Measurements from ENCODE around the gene CCDC86. TPM values are rescaled to one million over a fixed set of nuclear protein-coding genes. Genes with fewer than 3 reads are reported as not detected.

CCDC86 gene
- total RNA-seq, 1 donor from 2014 or later = 40.4 TPM

DNA sequence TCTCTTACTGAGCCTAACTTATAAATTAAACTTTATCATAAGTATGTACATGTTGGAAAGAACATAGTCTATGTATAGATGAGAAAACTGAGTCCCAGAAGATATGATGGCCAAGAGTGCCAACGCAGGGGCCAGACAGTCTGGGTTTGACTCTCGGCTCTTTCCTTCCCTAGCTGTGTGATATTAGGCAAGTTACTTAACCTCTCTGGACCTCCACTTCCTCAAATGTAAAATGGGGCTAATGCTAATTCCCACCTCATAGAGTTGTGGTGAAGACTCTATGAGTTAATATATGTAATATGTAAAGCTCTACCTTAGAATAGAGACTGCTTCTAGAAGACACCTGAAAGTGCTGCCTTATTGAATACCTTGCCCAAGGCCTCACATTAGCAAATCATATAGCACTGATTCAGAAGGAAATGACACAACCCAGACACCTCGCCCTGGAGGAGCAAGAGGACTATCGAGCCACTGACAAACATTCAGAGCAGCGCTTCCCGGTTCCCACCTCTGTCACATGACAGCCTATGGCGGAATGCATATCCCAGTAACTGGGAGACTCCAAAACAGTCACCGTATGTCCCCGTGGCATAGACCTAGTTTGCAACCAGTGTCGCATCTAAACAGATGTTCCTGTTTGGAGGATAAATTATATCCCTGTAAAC lies 11.3 kb upstream of the CCDC86 start:
- DNase-seq (ENCODE audit: low spot score) = no peak

- no peak for DNase-seq (ENCODE audit: low spot score)
These were observed 10.8 kb upstream of the CCDC86 start for GRCh38 chr11:60831143-60831500.

DNA sequence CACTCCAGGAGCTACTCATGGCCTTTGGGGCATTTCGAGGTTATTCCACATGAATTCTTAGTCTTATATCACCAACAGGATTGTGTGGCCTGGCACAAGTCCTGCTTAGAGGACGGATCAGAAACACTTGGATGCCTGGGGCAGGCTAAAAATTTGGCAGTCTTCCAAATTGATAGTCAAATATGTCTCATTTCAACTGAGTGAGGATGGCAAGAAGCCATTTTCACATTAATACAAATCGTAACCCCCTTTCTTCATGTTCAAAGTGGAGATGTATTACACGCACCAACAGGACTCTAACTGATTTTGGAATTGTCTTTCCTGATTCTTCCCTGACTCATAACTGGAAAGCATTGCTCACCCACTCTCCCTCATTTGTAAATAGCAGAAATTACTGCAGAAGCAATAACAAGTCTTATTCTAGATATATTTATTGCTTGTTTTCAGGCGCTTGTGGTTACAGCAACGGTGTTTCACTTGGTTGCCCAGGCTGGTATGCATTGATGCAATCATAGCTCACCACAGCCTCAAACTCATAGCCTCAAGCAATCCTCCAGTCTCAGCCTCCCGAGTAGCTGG lies 10.3 kb upstream of the CCDC86 start:
- DNase-seq (ENCODE audit: low spot score) = no peak

DNA sequence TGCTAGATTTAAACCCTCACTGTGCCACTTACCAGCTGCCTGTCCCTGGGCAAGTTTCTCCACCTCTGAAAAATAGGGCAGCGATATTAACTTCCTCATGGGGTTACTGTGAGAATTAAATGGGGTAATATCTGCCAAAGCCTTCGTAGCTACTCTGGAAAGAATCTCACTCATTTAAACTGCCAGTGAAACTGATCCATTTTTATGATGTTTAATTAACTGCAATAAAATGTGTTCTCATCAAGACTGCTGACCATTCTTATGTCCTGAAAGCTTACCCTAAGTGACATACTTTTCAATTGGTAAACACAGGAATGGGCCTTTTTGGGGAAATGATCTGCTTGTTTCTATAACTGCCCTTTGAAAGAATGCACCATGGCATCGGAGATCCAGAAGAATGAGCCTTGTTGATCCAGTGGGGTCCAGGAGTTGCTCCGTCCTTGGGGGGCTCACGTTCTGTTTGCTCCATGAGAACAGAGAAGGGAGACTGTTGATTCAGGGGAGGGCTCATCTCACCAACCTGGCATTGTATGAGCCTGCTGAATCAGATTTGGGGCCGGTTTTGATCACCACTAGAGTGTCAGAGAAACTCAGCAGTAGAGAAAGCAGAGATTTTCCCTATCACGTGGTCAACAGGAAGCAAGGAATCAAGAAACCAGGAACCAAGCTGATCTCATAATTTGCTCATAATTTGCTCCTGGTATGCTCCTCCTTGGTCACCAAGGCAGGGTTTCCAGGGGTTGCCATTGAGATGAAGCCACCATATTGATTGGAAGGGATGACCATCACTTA lies 7.0 kb upstream of the CCDC86 start:
- no peak for DNase-seq (ENCODE audit: low spot score)

GRCh38 chr11:60835534-60835846 lies 6.4 kb upstream of the CCDC86 start:
- DNase-seq (ENCODE audit: low spot score) = no peak

DNA sequence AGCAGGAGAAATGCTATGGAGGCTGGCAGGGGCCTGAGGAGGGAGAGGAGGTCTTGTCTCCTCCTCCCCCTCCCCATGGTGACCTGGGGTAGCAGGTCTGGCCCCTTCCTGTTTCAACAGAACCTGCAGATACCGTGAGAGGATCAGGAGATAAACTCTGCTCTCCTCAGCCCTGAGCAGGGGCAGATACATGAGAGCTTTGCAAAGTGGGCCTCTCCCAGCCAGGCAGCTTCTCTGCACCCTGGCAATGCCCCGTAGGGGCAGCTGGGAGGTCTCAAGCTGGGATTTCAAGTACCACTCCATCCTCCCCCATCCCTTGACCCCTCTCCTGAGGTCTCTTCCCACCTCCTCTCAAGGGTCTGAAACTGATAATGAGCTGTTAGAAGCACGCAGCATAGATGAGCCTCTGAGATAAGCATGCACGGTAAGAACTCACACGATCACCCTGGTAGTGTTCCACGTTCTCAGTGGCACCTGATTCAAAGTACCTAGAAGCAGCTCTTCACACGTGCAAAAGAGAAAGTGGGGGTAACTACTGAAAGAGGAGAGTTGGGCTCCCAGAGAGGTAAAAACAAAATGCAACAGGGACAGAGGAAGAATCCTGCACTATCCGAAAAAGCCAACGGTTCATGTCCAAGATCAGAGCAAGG lies 4.9 kb upstream of the CCDC86 start:
- DNase-seq (ENCODE audit: low spot score) = no peak

- no peak for DNase-seq (ENCODE audit: low spot score)
These were observed 3.8 kb upstream of the CCDC86 start for GRCh38 chr11:60838132-60838531.

DNA sequence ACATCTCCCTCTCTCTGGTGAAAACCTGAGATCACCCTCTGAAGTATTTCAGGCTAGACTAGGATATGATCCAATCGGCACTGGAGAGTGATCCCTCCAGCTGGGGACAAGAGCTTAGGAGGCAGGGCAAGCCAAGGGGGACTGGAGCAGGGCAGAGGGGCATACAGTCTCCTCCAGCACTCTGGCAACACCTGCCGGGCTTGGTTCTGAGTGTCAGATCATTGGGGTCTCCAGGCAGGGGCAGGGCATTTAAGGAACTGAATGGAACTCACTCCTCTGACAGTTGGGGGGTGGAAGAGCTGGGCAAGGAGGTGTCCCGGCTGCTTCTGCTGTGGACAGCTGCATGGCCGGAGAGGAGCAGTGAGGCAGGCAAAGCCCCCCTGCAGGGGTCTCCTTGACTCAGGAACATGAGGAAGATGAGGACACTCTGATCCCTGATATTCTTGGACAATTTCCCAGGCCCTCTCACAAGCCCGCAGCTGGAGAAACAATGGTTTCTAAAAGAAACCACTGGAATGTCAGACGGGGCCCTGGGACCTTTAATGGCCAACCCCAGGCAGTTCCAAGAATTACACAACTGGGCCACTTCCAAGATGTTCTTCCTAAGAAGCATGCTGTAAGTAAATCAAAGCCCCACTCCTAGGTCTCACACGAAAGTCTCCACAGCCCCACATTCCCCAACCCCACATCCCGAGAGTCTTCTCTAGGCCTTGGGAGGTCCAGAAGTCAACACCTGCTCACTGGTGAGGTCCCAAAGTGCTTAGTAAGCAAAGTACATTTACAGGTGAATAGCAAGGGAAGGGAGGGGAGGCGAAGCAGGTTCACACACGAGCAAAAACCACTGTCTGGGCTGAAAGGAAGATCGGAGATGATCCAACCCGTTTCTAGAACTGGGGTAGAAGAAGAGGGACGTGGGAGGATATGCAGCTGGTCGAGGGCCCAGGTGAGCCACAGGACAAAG lies 1.2 kb upstream of the CCDC86 start:
- DNase-seq (ENCODE audit: low spot score) = no peak

DNA sequence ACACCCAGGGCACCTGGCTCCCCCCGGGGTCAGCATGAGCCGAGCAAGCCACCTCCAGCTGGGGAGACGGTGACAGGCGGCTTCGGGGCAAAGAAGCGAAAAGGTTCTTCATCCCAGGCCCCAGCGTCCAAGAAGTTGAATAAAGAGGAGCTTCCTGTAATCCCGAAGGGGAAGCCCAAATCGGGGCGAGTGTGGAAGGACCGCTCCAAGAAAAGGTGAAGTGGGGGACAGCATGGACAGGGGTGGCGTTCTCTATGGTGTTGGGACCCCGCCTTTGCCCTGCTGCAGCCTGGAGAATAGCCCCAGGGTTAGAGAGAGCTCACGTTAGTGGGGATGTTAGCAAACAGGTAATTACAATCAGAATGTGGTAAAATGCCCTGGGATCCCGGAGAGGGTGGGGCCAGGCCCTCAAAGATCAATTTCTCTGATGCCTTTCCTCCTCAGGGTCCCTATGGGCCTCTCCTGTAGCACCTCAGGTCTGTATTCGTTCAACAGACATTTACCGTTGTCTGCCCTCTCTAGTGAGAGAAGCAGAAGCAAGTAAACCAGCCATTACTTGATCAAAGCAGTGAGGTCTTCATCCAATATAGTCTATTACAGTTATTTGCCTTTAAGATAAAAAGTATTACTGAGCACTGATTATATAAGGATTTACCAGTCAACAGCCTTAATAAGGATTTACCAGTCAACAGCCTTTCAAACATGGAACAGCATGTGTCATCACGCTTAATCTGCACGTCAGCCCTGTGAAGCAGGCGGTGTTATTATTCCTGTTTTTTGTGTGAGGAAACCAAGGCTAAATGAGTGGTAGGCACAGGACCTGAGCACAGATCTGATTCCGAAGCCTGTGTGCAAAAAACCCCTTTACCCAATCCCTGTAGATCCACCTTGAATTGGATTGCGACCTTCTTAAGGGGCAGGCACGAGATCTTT lies 1.0 kb downstream of the CCDC86 start:
- DNase-seq (ENCODE audit: low spot score) = no peak

DNA sequence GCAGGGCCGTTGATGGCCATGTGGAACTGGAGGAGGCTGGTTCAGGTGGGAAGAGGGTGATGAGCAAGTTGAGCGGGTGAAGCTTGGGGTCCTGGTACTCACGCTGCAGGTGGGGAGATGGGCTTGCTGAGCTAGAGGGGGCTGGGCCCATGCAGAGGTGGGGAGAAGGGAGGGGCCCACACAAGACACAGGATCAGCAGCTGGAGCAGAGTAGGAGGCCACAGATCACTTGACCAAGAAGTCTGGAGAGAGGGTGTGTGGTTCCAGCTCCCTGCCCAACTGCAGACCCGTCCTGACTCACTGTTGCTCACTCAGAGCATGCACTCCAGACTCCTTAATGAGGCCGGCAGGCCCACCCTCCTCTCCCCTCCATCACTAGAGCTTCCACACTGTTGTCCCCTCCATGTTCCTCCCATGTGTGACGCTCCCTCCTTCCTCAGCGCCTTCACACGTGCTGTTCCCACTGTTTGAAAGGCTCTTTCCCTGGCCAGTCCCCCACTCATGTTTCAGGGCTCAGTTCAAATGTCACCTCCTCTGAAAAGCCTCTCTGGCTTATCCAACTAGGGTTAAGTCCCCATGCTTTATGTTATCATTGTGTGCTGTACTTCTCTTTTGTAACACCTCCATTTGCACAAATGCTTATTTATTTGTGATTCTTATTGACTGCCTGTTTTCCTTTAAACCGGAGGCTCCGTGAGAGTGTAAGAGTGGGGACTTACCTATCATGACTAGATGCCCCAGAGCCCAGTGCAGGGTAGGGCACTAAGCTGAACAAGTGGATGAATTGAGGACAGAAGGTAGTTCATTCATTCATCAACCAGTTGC lies 2.3 kb downstream of the CCDC86 start:
- DNase-seq (ENCODE audit: low spot score) = no peak

DNA sequence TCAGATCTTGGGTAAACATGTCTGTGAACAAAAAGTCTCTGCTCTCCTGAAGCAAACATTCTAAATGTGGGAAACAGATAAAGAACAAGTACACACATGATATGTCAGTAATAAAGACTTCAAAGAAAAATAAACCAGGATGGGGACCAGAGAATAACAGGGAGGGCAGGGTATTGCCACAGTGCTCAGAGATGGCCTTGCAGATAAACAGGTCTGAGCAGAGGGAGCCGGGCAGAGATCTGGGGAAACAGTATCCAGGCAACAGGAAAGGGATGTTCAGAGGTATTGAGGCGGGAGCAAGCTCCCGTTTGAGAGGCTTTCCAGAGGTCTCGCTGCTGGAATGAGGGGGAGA lies 2.9 kb downstream of the CCDC86 start:
- no peak for DNase-seq (ENCODE audit: low spot score)

DNA sequence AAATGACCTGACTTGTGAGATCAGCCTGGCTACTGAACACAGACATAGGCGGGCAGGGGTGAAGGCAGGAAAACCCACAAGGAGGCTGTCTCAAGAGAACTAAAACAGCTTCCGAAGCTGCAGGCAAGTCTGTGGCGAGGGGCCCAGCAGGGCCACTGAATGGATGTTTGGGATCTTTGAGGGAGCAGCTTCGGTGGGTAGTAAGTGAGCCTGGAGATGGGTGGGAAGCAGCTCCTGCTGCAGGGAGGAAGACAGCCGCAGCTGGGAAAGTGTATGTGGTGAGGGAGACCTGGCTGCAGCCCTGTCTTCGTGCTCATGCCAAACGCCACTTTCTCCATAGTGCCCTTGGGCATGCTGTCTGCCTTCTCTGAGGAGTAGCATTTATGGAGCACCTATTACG lies 3.4 kb downstream of the CCDC86 start:
- no peak for DNase-seq (ENCODE audit: low spot score)

DNA sequence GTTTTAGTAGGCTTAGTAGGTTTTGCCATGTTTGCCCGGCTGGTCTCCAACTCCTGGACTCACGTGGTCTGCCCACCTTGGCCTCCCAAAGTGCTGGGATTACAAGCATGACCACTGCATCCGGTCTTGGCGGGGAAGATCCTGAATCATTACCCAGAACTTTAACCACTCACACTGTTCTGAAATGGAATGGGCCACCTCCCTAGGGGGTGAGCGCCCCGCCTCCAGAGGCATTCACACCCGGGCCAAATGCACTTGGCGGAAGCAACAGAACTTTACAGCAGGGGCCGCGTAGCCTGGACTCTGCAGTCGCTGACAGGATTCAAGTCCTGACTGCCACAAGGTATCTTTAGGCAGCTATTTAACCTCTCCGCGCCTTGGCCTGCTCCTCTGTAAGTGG lies 5.4 kb downstream of the CCDC86 start:
- DNase-seq (ENCODE audit: low spot score) = no peak

- DNase-seq (ENCODE audit: low spot score) = no peak
These were observed 6.0 kb downstream of the CCDC86 start for GRCh38 chr11:60847896-60848295.

DNA sequence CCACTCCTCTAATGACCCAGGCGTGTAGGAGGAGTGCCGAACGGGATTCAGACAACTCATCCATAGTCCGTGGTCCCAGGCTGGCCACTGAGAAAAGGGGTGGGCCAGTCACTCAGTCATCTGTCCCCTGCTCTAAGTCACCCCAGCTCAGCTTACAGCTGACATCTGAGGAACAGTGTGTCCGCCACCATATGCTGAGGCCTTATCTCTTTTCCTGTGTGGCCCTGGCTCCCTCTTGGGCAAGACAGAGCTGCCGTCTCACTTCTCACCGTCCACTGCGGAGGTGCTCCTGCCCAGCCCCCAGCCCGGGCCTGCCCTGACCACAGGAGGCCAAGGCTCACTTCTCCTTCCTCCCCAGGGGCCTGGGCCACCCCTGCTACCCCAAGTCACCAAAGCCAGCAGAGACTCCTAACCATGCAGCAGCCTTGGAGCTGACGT lies 6.8 kb downstream of the CCDC86 start:
- no peak for DNase-seq (ENCODE audit: low spot score)

DNA sequence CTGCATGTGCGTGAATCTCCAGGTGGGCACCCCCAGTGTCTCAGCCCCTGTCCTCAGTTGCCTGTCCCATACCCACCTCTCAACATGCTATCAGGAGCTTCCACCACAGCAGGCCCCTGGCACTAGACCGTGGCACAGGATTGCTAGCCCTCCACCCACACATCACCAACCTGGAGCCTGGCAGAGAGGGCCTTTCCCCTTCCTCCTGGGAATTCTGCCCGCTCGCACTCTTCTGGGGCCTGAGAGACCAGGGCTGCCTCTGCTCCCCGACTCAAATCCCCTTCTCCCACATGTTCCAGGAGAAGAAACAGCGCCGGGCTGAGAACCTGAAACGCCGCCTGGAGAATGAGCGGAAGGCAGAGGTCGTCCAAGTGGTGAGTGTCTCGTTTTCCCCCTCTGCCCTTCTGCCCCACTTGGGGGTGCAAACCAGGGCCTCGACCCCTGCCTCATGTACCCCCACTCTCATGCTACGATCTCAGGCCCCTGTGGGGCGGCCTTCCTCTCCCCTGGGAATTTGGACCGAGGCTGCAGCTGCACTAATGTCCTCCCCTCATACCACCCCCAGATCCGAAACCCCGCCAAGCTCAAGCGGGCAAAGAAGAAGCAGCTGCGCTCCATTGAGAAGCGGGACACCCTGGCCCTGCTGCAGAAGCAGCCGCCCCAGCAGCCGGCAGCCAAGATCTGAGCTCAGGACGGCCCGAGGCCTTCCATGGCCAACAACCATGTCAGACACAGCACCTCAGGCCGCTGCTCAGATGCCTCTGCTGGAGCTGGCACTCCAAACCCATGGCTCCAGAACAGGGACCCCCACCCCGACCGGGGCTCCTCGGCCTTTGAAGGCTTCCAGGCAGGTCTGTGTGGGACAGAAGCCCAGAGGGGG lies 8.0 kb downstream of the CCDC86 start:
- no peak for DNase-seq (ENCODE audit: low spot score)

GRCh38 chr11:60851327-60852104 lies 9.6 kb downstream of the CCDC86 start:
- no peak for DNase-seq (ENCODE audit: low spot score)

Measured in mesenteric fat pad (tissue), 1 donor.